ENCODE data around the gene HS6ST2. TPM values are rescaled to one million over a fixed set of nuclear protein-coding genes. Genes with fewer than 3 reads are reported as not detected.

Gene HS6ST2
- total RNA-seq, 4 donors from 2014 or later = 0.14 to 1.1 TPM; not detected in 2

GRCh38 chrX:132744470-132744869 lies 214.0 kb downstream of the HS6ST2 start:
- in situ Hi-C loops (cut with MboI; ENCODE audit: low pct_ligation_motif_present in 1 of 4, low pct_unique_long_range_greater_than_20kb in 1 of 4, low sequenced_read_pairs in 3 of 4) = no loop called here
- Histone ChIP-seq H3K4me1 (no peaks in the 10 kb centered on the region), H3K27ac (no peak overlapping the region), H3K9me3 (no peaks in the 10 kb centered on the region), H3K4me3 (no peak overlapping the region), H3K27me3 (no peaks in the 10 kb centered on the region), H3K36me3 (no peaks in the 10 kb centered on the region)
- TF ChIP-seq CTCF (IDR thresholded peaks at IDR 0.05) (no peak), POLR2AphosphoS5 (IDR thresholded peaks at IDR 0.05) (no peak), POLR2A (IDR thresholded peaks at IDR 0.05) (no peak), EP300 (IDR thresholded peaks at IDR 0.05; ENCODE audit: low read depth) (no peak)
- DNase-seq = no peak
- intact Hi-C loops (cut with DNase I; ENCODE audit: low total_unique reads) = no loop called here
- 0 to 29% methylated on average over 1 of the region's 1 CpG for WGBS, 2 donors (ENCODE audit: low coverage in 1 of 2)

GRCh38 chrX:132743086-132743485 lies 215.3 kb downstream of the HS6ST2 start:
- Histone ChIP-seq H3K4me1 (no peaks in the 10 kb centered on the region), H3K27me3 (no peaks in the 10 kb centered on the region), H3K9me3 (no peaks in the 10 kb centered on the region), H3K27ac (no peak overlapping the region), H3K4me3 (no peak overlapping the region), H3K36me3 (no peaks in the 10 kb centered on the region)
- in situ Hi-C loops (cut with MboI; ENCODE audit: low pct_ligation_motif_present in 1 of 4, low pct_unique_long_range_greater_than_20kb in 1 of 4, low sequenced_read_pairs in 3 of 4) (no loop called here), intact Hi-C loops (cut with DNase I; ENCODE audit: low total_unique reads) (no loop called here)
- no peak for DNase-seq
- no peak for TF ChIP-seq POLR2AphosphoS5 (IDR thresholded peaks at IDR 0.05)
- WGBS, 2 donors (ENCODE audit: low coverage in 1 of 2) = 72 to 92% methylated on average over 2 to 3 of the region's 3 CpGs

- Histone ChIP-seq H3K4me3 (no peak overlapping the region), H3K9me3 (no peaks in the 10 kb centered on the region), H3K27me3 (no peaks in the 10 kb centered on the region), H3K27ac (no peak overlapping the region), H3K4me1 (no peaks in the 10 kb centered on the region), H3K36me3 (no peaks in the 10 kb centered on the region)
- 16% methylated on average over 1 of the region's 1 CpG; no CpG with 5 or more reads in 1 of the 2 donors for WGBS, 2 donors (ENCODE audit: low coverage in 1 of 2)
- DNase-seq = no peak
- TF ChIP-seq POLR2A (IDR thresholded peaks at IDR 0.05) (no peak), POLR2AphosphoS5 (IDR thresholded peaks at IDR 0.05) (no peak), EP300 (IDR thresholded peaks at IDR 0.05; ENCODE audit: low read depth) (no peak), CTCF (IDR thresholded peaks at IDR 0.05) (no peak)
- intact Hi-C loops (cut with DNase I; ENCODE audit: low total_unique reads) (no loop called here), in situ Hi-C loops (cut with MboI; ENCODE audit: low pct_ligation_motif_present in 1 of 4, low pct_unique_long_range_greater_than_20kb in 1 of 4, low sequenced_read_pairs in 3 of 4) (no loop called here)
Observed at GRCh38 chrX:132742246-132742645, 216.2 kb downstream of the HS6ST2 start.

GRCh38 chrX:132741689-132742088 lies 216.7 kb downstream of the HS6ST2 start:
- H3K27ac ChIP-seq = no peak overlapping the region
- intact Hi-C loops (cut with DNase I; ENCODE audit: low total_unique reads) = no loop called here
- no peak overlapping the region for H3K4me3 ChIP-seq
- H3K4me1 ChIP-seq = no peaks in the 10 kb centered on the region
- DNase-seq = no peak
- H3K9me3 ChIP-seq = no peaks in the 10 kb centered on the region
- no peaks in the 10 kb centered on the region for H3K27me3 ChIP-seq
- 63% methylated on average over 2 of the region's 2 CpGs; no CpG with 5 or more reads in 1 of the 2 donors for WGBS, 2 donors (ENCODE audit: low coverage in 1 of 2)
- no peak for TF ChIP-seq CTCF (IDR thresholded peaks at IDR 0.05)
- TF ChIP-seq POLR2AphosphoS5 (IDR thresholded peaks at IDR 0.05) = no peak
- TF ChIP-seq EP300 (IDR thresholded peaks at IDR 0.05; ENCODE audit: low read depth) = no peak
- no peak for TF ChIP-seq POLR2A (IDR thresholded peaks at IDR 0.05)
- H3K36me3 ChIP-seq = no peaks in the 10 kb centered on the region
- in situ Hi-C loops (cut with MboI; ENCODE audit: low pct_ligation_motif_present in 1 of 4, low pct_unique_long_range_greater_than_20kb in 1 of 4, low sequenced_read_pairs in 3 of 4) = no loop called here
